GM19240 (cell line): Measurements from ENCODE around the gene TIMM8A.
"Not testable (repeated sequence)": the region's sequence is repeated elsewhere in the genome, so short reads cannot be mapped to it uniquely, and the experiment has no call there.

ENCODE experiments used
- DNase-seq: peaks from one replicate; pipeline ENCODE4 v3.0.0; 2011; ENCODE audit warnings: low spot score; ENCODE audit not compliant: insufficient read length

The TIMM8A gene

DNA sequence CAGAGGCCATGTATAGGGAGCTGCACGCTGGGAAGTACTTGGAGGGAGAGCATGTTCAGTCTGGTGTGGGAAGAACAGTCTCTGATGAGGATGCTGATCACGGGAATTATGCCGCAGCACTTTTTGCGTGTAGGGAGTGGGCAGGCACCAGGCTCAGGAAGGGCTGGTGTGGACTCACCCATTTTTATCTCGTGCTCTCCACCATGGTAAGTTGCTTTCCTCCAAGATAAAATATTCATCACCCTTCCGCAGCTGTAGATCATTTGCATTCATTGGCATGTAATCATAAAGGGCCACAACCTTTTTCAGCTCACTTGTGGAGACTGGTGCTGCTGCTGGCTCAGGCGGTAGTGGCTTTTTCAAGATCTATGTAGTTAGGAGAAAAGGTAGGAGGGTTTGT, 11.8 kb upstream of the TIMM8A start:
- no peak for DNase-seq

DNA sequence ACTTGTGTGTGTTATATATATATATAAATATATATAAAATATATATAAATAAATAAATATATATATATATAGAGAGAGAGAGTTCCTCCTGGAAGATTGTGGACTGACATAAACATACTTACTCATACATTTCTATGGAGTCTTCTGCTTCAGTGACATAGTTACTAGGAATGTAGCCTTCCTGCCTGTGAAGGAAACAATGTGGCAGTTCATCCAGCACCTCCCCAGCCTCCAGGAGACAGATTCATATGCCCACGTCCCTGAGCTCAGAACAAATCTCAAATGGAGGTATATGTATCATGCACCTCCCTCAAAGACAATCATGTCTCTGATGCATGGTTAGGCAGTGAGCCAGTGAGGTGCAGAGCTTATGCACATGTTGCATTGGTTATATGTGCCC, 11.4 kb upstream of the TIMM8A start:
- no peak for DNase-seq

DNA sequence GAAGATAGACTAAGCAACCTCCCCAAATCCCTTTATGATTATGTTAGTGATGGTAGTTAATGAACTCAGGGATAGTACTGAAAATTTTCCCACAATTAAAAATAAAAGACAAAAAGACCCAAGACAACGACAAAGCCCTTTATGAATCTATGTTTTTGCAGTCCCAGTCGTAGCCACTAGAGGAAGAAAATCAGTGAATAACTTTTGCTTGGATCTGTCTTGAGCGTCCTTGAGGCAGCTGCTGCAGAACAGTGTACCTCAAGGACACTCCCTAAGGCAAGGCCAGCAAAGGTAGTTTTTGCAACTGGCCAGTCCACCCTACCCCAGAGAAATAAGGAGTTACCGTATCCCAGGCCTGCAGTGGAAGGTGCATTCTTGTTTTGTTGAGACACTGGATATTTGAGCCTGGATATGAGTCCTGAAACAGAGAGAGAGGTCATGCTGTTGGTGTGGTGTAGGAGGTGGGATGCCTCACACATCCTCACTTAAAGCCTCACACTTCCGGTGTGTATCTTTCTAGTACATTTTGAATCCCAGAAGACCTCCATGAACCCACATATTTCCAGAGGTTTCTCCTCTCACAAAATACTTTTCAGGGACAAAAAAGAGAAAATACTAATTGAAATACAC, 8.7 kb upstream of the TIMM8A start:
- DNase-seq: no peak

DNA sequence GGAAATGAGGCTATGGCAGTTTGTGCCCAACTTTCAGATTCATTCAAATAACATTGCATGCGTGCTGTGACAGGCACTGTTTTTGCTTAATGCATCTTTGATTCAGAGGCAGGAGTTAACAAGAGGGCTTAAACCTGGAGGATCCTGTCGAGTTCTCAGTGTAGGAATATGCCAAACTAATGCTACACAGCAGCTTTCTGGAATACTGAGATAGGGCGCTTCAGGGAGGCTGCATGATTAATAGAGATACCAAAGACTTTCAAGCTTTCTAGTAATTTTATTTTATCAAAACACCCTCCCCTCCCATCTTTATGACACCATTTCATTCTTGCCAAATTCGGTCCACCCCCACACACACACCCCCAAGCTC, 636 bp upstream of the TIMM8A start:
- DNase-seq: no peak

DNA sequence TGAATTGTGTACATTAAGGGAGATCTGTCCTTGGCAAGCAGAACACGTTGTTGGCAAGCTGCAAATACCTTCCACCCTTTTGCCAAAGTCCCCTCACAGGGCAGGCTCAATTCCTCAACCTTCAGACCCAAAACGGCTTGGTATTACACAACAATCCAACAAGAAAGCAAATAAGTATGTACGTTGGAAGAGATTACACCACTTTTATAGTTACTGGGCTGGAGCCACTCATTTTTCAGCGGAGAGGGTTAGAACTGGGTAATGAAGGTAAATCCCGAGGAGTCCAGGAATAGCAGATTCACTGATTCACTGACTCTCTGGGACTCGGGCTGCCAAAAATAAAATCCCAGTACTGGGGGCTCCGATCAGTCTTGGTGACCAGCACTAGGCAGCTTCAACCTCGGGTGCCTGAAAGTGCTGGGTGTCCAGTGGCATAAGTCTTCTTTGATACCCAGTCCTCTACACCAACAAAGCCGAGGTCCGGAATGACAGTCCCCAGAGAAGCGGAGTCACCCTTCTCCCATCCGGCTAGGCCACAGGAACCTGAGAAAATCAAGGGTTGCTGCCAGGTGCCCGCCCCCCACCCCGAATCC, 587 bp downstream of the TIMM8A start:
- DNase-seq: no peak

DNA sequence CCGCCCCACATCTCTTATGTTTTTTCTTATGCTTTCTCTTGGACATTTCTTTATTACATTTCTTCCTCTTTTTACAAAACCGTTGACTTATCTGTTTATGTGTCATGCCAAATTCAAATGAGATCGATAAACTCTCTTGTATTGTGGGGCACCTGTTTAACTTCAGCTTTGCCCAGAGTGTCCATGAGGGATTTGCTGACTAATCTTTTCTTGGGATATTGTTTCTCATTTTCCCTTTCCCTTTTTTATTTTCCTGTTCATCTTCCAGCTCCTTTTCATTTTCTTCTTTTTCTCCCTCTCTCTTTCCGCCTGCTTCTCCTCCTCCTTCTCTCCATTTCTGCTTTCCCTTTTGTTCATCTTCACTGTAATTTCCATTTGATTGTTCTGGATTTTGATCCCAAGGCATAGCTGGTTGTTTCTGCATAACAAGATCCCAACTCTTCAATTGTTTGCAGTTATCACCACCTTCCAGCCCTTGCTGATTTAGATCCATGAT, 10.7 kb downstream of the TIMM8A start:
- DNase-seq: no peak

DNA sequence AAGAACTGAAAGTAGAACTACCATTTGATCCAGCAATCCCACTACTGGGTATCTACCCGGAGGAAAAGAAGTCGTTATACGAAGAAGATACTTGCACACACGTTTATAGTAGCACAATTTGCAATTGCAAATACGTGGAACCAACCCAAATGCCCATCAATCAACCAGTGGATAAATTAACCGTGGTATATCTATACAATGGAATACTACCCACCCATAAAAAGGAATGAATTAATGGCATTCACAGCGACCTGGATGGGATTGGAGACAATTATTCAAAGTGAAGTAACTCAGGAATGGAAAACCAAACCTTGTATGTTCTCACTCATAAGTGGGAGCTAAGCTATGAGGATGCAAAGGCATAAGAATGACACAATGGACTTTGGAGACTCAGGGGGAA, 14.2 kb downstream of the TIMM8A start:
- DNase-seq: not testable (repeated sequence)

DNA sequence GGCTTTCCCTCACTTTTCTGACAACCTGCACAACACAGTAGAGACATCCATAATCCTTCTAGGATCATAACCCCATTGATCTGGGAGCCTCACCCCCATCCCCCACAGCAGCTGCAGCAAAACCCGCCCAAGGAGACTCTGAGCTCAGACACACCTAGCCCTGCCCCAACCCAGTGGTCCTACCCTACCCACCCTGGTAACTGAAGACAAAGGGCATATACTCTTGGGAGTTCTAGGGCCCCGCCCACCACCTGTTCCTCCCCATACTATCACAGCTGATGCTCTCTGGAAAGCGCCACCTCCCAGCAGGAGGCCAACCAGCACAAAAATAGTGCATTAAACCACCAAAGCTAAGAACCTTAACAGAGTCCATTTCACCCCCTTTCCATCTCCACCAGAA, 21.9 kb downstream of the TIMM8A start:
- DNase-seq: not testable (repeated sequence)

DNA sequence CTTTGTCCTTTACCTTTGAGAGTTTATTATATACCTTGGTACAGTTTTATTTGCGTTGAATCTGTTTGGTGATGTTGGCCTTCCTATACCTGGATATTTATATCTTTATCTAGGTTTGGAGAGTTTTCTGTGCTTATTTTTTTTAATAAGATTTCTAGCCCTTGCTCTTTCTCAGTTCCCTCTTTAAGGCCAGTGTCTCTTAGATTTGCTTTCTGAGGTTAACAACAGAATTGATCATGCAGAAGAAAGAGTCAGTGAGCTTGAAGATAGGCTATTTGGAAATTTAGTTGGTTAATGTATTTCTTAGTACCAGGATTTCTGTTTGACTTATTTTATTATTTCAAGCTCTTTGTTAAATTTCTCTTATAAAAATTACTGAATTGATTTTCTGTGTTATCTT, 44.8 kb downstream of the TIMM8A start:
- no peak for DNase-seq
